Stimulated activated CD4-positive, alpha-beta T cell treated with anti-CD3 and anti-CD28 coated beads, Interleukin-1b, Interleukin-23, amount 100 ng/mL, for 24 hours (primary cell): Measurements from ENCODE around the gene SCYL3.

Source experiments
- DNase-seq, 4 experiments: peaks; one replicate each; pipeline ENCODE4 v3.0.0-alpha.2; 2020; ENCODE audit warnings: low read depth in 4 of 4, low spot score in 1 of 4

The SCYL3 gene

GRCh38 chr1:169901115-169901514 lies 7.4 kb upstream of the SCYL3 start:
- DNase-seq = no peak

- no peak for DNase-seq
Measured at GRCh38 chr1:169900571-169900970, 6.9 kb upstream of the SCYL3 start.

GRCh38 chr1:169899519-169900217 lies 6.0 kb upstream of the SCYL3 start:
- DNase-seq = no peak

- DNase-seq = no peak
Measured at GRCh38 chr1:169896013-169896412, 2.3 kb upstream of the SCYL3 start.

- DNase-seq = no peak
Measured at GRCh38 chr1:169894424-169895145, 889 bp upstream of the SCYL3 start.

- peak in 2 of 4 experiments; percentile 4 to 7 for DNase-seq
Measured at GRCh38 chr1:169892927-169893644, 610 bp downstream of the SCYL3 start.

GRCh38 chr1:169892176-169892926 lies 1.3 kb downstream of the SCYL3 start:
- DNase-seq = no peak

- no peak for DNase-seq
Measured at GRCh38 chr1:169891539-169891885, 2.2 kb downstream of the SCYL3 start.

GRCh38 chr1:169890761-169891538 lies 2.7 kb downstream of the SCYL3 start:
- DNase-seq = peak in 1 of 4 experiments; percentile 16

- no peak for DNase-seq
Measured at GRCh38 chr1:169889871-169890270, 3.8 kb downstream of the SCYL3 start.

- DNase-seq = no peak
Measured at GRCh38 chr1:169886931-169887330, 6.8 kb downstream of the SCYL3 start.

GRCh38 chr1:169886422-169886821 lies 7.3 kb downstream of the SCYL3 start:
- DNase-seq = no peak

GRCh38 chr1:169885207-169885606 lies 8.5 kb downstream of the SCYL3 start:
- DNase-seq = no peak

- DNase-seq = no peak
Measured at GRCh38 chr1:169884634-169885033, 9.1 kb downstream of the SCYL3 start.

- DNase-seq = no peak
Measured at GRCh38 chr1:169882039-169882511, 11.6 kb downstream of the SCYL3 start.

GRCh38 chr1:169879034-169879840 lies 14.5 kb downstream of the SCYL3 start:
- no peak for DNase-seq

- no peak for DNase-seq
Measured at GRCh38 chr1:169878498-169878897, 15.2 kb downstream of the SCYL3 start.

GRCh38 chr1:169877800-169878491 lies 15.8 kb downstream of the SCYL3 start:
- no peak for DNase-seq

GRCh38 chr1:169874229-169874628 lies 19.5 kb downstream of the SCYL3 start:
- DNase-seq = no peak
